HG03575 (cell line): ENCODE results near the gene JPT1.

Source experiments
- ATAC-seq: cut with Tn5 transposase; IDR thresholded peaks from one replicate; pipeline ENCODE4 v1.9.1; 2021; ENCODE audit not compliant: unreplicated experiment, insufficient number of reproducible peaks, low FRiP score; ENCODE audit errors: extremely low read depth

Gene JPT1

DNA sequence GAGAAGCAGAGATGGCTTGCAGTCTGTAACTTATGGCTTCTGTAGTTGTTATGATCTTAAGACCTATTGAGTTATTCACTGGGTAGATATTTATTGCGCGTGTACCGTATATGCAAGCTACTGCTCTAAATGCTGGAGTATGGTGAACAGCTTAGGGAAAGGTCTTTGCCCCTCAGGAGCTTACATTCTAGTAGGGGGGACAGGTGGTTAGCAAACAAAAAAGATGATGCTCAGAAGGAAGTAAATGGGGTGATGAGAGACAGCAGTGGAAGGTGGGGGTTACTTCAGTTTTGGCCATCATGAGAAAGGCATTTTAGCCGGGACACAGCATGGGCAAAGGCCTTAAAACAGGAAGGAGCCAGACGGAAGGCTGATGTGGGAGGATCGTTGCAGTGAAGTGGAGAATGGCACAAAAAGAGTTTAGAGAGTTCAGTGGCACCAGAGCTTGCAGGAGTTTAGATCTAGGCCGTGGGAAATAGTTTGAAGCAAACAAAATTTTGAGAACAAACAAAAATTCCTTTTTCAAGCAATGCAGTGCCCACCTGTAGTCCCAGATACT is 42.5 kb downstream of the JPT1 start:
- no peak for ATAC-seq

DNA sequence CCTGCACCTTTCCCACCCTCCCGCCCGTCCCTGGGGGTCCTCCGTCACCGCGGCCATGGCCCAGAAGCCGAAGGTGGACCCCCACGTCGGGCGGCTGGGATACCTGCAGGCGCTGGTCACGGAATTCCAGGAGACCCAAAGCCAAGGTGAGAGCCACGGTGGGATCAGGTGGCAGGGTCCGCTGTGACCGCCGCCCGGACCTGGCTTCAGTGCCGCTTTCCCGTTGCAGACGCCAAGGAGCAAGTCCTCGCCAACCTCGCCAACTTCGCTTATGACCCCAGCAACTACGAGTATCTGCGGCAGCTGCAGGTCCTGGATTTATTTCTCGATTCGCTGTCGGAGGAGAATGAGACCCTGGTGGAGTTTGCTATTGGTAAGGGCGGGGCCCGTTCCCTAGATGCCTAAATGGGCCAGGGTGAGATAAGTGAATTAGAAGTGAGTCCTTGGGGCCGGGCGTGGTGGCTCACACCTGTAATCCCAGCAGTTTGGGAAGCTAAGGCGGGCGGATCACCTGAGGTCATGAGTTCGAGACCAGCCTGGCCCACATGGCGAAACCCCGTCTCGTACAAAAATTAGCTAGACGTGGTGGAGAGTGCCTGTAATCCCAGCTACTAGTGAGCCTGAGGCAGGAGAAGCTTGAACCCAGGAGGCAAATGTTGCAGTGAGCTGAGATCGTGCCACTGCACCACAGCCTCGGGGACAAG is 43.9 kb downstream of the JPT1 start:
- ATAC-seq = no peak

DNA sequence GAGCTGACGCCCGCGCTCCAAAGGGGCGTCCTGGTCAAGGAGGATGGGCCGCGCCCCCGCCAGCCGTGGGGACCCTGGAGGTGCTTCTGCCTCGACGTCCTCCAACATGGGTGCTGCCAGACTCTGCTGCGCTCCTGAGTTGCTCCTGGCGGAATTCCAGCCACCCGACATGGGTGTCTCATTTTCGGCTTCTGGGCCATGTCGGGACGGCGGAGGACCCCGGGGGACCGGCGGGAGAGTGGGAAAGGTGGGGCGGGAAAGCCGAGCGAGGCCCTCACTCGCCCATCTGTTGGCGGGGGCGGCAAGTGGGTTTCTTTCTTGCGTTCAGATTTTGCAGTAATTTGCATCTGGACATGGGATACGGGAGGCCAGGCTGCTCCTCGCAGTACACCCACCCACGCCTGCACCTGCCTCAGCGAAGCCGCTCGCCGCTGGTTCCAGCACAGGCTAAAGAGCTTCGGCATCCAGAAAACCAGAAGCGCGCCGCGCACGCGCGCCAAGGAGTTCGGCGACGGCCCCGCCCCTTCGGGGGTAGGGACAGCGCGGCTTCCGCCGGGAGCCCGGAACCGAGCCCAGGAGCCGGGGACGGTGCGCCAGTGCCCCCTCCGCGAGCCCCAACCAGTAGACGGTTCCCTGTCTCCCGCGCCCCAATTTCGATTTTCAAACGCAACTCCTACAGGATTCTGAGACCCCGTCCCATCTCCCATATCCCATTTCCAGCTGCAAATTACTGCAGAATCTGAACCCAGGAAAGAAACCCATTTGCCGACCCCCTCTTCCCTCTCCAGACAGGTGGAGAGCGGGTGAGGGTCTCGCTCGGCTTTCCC is 44.7 kb downstream of the JPT1 start, which contains the start of gene ARMC7:
TSS of gene ARMC7 (plus strand) at position 563 of the 827 bp plus-strand sequence. CDS start 320 bp downstream, outside the sequence.
- no peak for ATAC-seq

GRCh38 chr17:75109046-75109406 is 45.3 kb downstream of the JPT1 start:
- ATAC-seq = no peak

GRCh38 chr17:75108193-75108592 is 46.1 kb downstream of the JPT1 start:
- ATAC-seq = no peak

- ATAC-seq = no peak
These were observed 48.9 kb downstream of the JPT1 start for GRCh38 chr17:75105126-75106080.

DNA sequence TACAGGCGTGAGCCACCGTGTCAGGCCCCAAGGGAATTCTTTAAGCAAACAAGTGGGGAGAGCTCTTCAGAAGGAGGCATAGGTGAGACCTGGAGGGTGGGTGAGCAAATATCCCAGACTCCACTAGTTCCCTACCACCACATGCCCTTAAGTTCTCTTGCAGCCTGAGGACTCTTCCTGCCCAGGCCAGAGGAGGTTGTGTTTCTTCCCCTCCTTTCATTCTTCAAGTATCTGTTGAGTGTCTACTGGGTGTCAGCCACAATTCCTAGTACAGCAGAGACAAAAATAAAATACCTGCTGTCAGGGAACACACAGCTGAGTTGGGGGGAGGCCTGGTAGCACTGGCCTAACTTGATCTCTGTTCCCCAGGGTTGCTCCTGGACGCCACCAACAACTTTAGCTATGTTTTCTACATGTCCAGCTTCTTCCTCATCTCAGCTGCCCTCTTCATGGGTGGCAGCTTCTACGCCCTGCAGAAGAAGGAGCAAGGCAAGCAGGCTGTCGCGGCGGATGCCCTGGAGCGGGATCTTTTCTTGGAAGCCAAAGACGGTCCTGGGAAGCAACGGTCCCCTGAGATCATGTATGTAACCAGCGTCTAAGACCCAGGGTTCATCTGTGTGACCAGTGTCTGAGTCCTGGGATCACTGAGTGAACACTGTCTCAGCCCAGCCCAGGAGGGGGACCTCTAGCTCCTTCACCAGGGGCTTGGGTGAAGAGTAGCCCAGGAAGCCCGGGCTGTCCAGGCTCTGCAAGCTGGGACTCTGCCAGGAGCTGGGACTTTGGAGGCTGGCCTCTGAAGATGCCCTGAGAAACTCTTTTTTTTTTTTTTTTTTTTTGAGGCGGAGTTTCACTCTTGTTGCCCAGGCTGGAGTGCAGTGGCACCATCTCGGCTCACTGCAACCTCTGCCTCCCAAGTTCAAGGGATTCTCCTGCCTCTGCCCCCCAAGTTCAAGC is 50.4 kb downstream of the JPT1 start:
- ATAC-seq = no peak

GRCh38 chr17:75102385-75102821 is 51.9 kb downstream of the JPT1 start:
- no peak for ATAC-seq

GRCh38 chr17:75099881-75100595 is 54.3 kb downstream of the JPT1 start:
- no peak for ATAC-seq

DNA sequence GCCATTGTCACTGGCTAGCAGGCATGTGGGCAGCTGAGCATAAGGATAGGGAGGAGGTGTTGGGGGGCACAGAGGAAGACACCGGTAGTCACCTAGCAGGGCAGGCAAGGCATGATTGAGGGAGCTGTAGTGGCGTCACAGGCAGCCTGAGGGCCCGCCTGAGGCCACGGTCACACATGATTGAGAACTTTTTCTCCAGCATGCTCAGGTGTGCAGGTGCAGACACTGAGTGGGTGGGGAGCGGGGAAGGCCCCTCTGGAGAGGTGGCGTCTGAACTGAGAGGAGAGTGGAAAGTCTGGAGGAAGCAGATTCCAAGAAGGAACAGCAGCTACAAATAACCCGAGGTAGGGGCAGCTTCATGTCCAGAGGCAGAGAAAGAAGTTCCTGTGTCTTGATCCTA is 55.5 kb downstream of the JPT1 start:
- ATAC-seq = no peak

GRCh38 chr17:75097865-75098264 is 56.4 kb downstream of the JPT1 start:
- ATAC-seq = no peak

GRCh38 chr17:75096082-75096625 is 58.2 kb downstream of the JPT1 start:
- no peak for ATAC-seq

GRCh38 chr17:75094871-75095399 is 59.4 kb downstream of the JPT1 start:
- no peak for ATAC-seq

DNA sequence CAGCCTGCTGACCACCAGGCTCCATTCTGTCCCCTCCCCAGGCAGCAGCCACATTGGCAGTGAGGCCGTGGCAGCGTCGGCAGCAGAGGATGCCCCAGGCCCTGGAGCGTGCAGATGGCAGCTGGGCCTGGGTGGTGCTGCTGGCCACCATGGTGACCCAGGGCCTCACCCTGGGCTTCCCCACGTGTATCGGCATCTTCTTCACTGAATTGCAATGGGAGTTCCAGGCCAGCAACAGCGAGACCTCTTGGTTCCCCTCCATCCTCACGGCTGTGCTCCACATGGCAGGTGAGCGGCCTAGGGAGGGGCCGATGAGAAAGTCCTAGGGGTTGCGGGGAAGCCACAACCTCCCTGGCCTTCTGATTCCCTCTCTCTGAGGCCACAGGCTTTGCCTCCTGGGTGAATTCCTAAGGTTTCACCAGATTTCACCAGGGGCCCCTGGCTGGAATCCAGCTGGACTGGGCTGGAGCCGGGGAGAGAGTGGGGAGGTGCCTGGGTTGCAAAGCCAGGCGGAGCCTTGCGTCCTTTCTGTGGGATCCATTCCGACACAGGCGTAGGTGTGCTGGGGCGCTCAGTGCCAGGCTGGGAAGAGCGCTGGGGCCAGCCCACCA is 60.7 kb downstream of the JPT1 start:
- no peak for ATAC-seq

DNA sequence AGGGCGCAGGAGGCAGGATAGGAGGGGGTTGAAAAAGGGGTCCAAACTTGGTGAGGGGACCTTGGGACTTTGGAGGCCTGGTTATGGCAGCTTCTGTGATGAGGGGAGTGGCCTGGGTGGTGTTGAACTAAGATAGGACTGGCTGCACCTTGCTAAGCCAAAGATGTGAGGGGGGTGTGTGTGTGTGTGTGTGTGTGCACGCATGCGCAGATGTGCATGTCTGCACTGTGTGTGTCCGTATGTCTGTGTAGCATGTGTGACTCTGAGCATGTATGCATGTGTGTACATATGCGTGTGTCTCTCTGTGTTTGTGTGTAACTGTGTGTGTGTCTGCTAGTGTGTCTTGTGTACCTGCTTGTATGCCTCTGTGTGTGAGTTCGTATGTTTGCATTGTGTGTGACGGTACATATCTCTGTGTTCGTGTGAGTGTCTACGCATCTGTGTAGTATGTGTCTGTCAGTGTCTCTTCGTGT is 62.4 kb downstream of the JPT1 start:
- no peak for ATAC-seq
